NT2/D1 (cell line): Measurements from ENCODE around the gene TSPAN17.

Experiments
- DNase-seq: peaks from one replicate; pipeline ENCODE4 v3.0.0-alpha.2; 2011; ENCODE audit warnings: low read depth, low spot score
- H3K27me3 ChIP-seq: 2 replicates; pipeline ENCODE4 v1.6.0; 2011; ENCODE audit warnings: mild to moderate bottlenecking; ENCODE audit not compliant: insufficient read length, insufficient read depth
- H3K36me3 ChIP-seq: 2 replicates; pipeline ENCODE4 v1.6.1; 2011; ENCODE audit warnings: mild to moderate bottlenecking, low read length, mixed read lengths; ENCODE audit not compliant: insufficient read depth, insufficient read length
- H3K4me1 ChIP-seq: 2 replicates; pipeline ENCODE4 v1.5.1; 2011; ENCODE audit not compliant: insufficient read depth, insufficient read length
- H3K4me3 ChIP-seq: 2 replicates; pipeline ENCODE4 v1.5.1; 2011; ENCODE audit warnings: low read depth; ENCODE audit not compliant: insufficient read length
- H3K9ac ChIP-seq: 2 replicates; pipeline ENCODE4 v1.6.0; 2011; ENCODE audit warnings: low read depth; ENCODE audit not compliant: insufficient read length
- H3K9me3 ChIP-seq: 2 replicates; pipeline ENCODE4 v1.5.1; 2011; ENCODE audit warnings: mild to moderate bottlenecking, low read length; ENCODE audit not compliant: insufficient read depth
- SUZ12 ChIP-seq: IDR thresholded peaks from 2 replicates; pipeline ENCODE4 v1.6.1; 2011; ENCODE audit not compliant: insufficient read length, insufficient read depth; ENCODE audit errors: extremely low read depth
- YY1 ChIP-seq: IDR thresholded peaks from 2 replicates; pipeline ENCODE4 v1.6.1; 2011; ENCODE audit not compliant: insufficient read length, insufficient read depth
- ZNF274 ChIP-seq: IDR thresholded peaks from 2 replicates; pipeline ENCODE4 v1.6.1; 2011; ENCODE audit warnings: mild to moderate bottlenecking, low read depth, low read length

The TSPAN17 gene

DNA sequence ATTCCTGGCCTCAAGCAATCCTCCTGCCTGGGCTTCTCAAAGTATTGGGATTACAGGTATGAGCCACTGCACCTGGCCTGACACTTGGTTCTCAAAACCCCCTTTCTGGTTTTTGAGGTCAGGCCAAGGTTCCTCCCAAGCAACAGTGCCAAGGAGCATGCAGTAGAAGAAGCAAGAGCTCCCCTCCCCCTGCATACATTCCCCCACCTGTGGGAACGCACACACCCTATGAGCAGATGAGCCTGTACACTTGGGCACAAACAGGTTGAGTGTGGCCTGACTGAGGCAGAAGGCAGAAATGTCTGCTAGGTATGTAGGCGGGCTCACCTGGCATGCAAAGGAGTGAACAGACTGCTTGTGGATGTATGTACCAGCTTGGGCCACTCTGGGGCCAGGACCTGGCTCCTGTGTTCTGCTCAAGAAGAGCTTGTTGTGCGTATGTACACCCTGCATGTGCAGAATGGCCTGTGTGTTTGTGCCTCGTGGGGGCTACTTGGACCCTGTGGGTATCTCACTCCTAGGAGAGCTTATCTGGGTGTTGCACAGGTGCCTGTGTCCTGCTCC lies 39.1 kb upstream of the TSPAN17 start:
- Histone ChIP-seq H3K9ac (no peak overlapping the region), H3K36me3 (no peaks in the 10 kb centered on the region), H3K4me3 (no peak overlapping the region), H3K4me1 (peaks cover 17% of the 10 kb centered on the region), H3K9me3 (no peaks in the 10 kb centered on the region), H3K27me3 (peaks cover 23% of the 10 kb centered on the region)
- no peak for DNase-seq
- TF ChIP-seq ZNF274: no peak

DNA sequence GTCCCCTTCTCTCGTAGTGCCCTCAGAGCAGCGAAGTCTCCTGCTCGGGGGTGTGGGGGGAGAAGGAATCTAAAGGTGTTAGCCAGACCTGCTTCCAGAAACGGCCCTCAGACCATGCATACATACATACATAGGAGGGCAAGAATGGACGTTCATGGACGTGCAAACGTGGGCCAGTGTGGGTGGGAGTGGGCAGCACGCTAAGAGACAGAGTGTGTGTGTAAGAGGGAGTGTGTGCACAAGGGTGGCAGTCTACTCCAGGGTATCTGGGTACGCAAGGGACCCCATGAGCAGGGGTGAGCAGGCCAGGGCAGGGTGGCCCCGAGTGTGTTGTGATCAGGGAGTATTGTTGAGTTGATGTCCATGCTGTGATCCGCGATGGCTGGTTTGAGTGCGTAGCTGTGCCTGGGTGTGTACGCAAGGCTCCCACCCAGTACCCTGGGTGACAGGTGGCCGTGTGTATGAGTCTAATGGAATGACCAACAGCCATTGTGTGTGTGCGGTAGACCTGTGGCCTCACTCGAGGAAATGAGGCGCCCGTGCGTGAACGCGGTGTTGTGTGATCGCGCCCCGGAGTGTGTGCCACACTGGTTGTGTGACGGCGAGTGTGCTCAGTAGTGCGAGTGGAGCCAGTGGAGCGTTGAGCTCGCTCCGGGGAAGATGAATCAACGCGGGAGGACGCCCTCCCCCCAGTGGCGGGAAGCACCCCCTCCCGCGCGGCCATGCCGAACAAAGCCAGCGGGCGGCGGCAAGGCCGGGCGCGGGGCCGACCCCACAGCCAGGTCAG lies 38.2 kb upstream of the TSPAN17 start:
- Histone ChIP-seq H3K4me1 (peaks cover 17% of the 10 kb centered on the region), H3K4me3 (peak overlapping the region; percentile 29), H3K9ac (peak overlapping the region; percentile 65), H3K36me3 (no peaks in the 10 kb centered on the region), H3K27me3 (peaks cover 23% of the 10 kb centered on the region), H3K9me3 (no peaks in the 10 kb centered on the region)
- no peak for DNase-seq
- TF ChIP-seq SUZ12 (no peak), YY1 (no peak), ZNF274 (no peak)

DNA sequence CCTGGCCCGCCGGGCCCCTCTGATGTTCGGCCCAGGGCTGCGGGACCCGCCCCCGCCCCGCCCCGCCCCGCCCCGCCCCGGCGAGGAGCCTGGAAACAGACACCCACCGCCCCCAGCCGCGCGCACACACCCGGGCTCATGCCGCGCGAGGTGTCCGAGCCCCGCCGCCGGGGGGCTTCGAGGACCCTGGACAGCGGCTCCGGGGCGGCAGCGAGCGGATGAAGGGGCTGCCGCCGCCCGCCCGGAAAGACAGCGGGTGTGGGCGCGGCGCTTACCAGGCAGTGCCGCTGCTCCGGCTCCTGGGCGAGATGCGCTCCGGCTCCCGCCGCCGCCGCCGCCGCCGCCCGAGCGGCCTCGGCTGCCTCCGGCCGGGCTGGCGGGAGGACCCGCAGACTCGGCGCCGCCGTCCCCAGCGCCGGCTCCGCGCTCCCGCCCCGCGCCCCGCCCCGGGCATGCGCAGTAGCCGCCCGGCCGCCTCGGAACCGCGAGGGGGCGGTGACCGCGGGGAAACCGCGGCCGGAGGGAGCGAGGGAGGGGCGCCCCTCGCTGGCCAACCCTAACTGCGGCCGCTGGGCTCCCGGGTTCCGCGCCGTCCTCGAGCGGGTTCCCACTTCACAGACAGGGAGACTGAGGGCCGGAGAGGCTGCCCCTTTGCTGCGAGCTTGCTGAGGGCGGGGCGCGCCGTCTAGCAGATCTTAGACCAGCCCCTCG lies 37.4 kb upstream of the TSPAN17 start, which contains the start of gene GPRIN1:
Gene GPRIN1 (minus strand): TSS at position 433 of the 711 bp plus-strand sequence. CDS start 10,322 bp downstream, outside the sequence.
- Histone ChIP-seq H3K9ac (peak within 1 kb of the TSS; percentile 65), H3K9me3 (no peaks in the 10 kb centered on the region), H3K4me1 (peaks cover 17% of the 10 kb centered on the region), H3K4me3 (peak within 1 kb of the TSS; percentile 29), H3K36me3 (no peaks in the 10 kb centered on the region), H3K27me3 (peaks cover 23% of the 10 kb centered on the region)
- no peak for TF ChIP-seq SUZ12
- TF ChIP-seq YY1: no peak
- no peak for TF ChIP-seq ZNF274
- peak; percentile 44 for DNase-seq

DNA sequence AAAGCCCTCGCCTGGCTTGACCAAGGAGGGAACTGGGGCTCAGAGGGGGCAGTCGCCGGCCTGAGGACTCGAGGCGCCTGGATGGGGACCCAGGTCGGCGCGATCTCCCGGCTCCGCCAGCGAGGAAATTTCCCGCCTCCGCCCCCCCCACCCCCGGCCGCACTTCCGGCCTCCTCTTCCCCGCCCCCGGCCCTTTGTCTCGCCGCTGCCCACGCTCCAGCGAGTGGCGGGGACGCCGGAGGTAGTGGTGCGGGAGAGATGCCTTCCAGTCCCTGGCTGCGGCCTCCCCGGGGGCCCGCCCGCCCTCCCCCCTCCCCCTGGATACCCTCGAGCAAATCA lies 36.9 kb upstream of the TSPAN17 start:
- Histone ChIP-seq H3K36me3 (no peaks in the 10 kb centered on the region), H3K27me3 (peaks cover 23% of the 10 kb centered on the region), H3K9ac (no peak overlapping the region), H3K4me1 (peaks cover 17% of the 10 kb centered on the region), H3K4me3 (peak overlapping the region; percentile 26), H3K9me3 (no peaks in the 10 kb centered on the region)
- TF ChIP-seq SUZ12 (no peak), YY1 (no peak), ZNF274 (no peak)
- no peak for DNase-seq

DNA sequence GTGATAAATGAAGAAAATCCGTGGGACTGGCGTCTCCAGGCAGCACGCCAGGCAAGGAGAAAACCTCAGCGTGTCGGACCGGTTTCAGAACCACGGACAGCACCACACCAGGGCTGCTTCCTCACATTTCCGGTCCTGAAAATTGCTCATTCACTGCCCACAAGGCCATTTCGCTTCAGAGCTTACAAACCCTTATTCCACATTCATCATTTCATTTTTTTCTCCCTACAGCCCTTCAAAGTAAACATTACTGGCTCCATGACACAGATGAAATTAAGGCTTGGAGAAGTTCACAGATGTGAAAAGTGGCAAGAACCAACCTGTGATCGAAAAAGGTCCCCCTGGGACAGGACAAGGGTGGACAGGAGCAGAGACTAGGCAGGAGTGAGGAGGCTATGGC lies 35.8 kb upstream of the TSPAN17 start:
- Histone ChIP-seq H3K4me3 (no peak overlapping the region), H3K9ac (no peak overlapping the region), H3K36me3 (no peaks in the 10 kb centered on the region), H3K27me3 (peaks cover 23% of the 10 kb centered on the region), H3K4me1 (peaks cover 17% of the 10 kb centered on the region), H3K9me3 (no peaks in the 10 kb centered on the region)
- TF ChIP-seq ZNF274 (no peak), SUZ12 (no peak), YY1 (no peak)
- DNase-seq: peak; percentile 61

DNA sequence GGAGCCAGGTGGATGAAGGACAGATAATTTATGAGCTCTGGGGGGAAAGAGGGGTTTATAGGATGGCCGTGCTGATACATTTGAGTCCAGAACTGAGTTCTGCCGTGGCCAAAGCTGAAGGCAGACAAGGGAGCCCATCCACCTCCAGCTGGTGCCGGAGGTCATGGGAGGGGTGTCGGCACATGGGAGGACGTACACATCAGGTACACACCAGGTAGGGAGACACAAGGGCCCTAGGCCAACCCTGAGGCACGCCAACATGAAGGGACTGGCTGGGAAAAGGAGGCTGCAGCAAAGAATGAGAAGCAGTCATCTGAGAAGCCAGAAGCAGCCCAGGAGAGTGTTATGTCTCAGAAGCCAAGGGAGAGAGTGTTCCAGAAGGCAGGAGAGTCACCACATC lies 35.3 kb upstream of the TSPAN17 start:
- TF ChIP-seq SUZ12 (no peak), YY1 (no peak), ZNF274 (no peak)
- Histone ChIP-seq H3K36me3 (no peaks in the 10 kb centered on the region), H3K4me3 (no peak overlapping the region), H3K4me1 (peaks cover 17% of the 10 kb centered on the region), H3K27me3 (peaks cover 23% of the 10 kb centered on the region), H3K9me3 (no peaks in the 10 kb centered on the region), H3K9ac (no peak overlapping the region)
- DNase-seq: no peak

DNA sequence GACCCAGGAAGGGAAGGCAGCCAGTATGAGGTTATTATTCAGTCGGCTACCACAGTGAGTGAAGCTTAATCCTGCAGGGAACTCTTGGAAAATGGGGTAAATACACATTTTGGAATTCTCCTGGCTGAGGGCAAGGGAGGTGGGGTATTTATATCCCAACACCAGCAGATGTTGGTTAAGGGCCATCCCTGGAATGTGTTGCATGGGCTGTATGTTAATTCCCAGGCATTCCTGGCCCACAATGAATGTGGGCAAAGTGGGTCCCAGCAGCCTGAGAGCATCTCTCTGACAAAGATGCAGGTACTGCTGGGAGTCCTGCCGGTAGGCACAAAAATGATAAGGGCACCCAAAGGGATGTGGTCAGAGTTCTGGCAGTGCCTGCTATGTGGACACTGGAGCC lies 34.4 kb upstream of the TSPAN17 start:
- H3K9ac ChIP-seq: no peak overlapping the region
- H3K4me3 ChIP-seq: no peak overlapping the region
- peaks cover 28% of the 10 kb centered on the region for H3K27me3 ChIP-seq
- TF ChIP-seq YY1 (no peak), ZNF274 (no peak), SUZ12 (no peak)
- H3K36me3 ChIP-seq: no peaks in the 10 kb centered on the region
- peaks cover 17% of the 10 kb centered on the region for H3K4me1 ChIP-seq
- no peaks in the 10 kb centered on the region for H3K9me3 ChIP-seq
- no peak for DNase-seq
